GM12878 (cell line): ENCODE results near the gene TBRG4.

Experiments used
- CBFB ChIP-seq: IDR thresholded peaks from 2 replicates; pipeline ENCODE4 v1.6.1; 2016; ENCODE audit warnings: antibody characterized with exemption, low read depth
- CTCF ChIP-seq, 3 experiments: IDR thresholded peaks in 2 of 3; conservative IDR thresholded peaks in 1 of 3; 2 replicates each; pipeline ENCODE4 v1.5.1; 2011; ENCODE audit warnings: low read depth in 3 of 3, low read length in 3 of 3, mild to moderate bottlenecking in 3 of 3, control low read depth in 2 of 3, moderate library complexity in 2 of 3, inconsistent platforms in 1 of 3, mixed read lengths in 1 of 3; ENCODE audit not compliant: control insufficient read depth in 2 of 3, insufficient read depth in 1 of 3; ENCODE audit errors: extremely low read depth in 1 of 3
- DPF2 ChIP-seq: fragments of 450-650 bp; IDR thresholded peaks from 2 replicates; pipeline ENCODE4 v1.6.1; 2017; ENCODE audit warnings: mild to moderate bottlenecking
- ELK1 ChIP-seq: IDR thresholded peaks from 2 replicates; pipeline ENCODE4 v1.6.1; 2012; ENCODE audit warnings: low read depth, low read length, improper control_type of control experiment
- ESRRA ChIP-seq: IDR thresholded peaks from 2 replicates; pipeline ENCODE4 v1.6.1; 2012; ENCODE audit warnings: mild to moderate bottlenecking, low read length, improper control_type of control experiment
- EZH2 ChIP-seq: IDR thresholded peaks from 2 replicates; pipeline ENCODE4 v1.6.1; 2012; ENCODE audit warnings: low read depth, mild to moderate bottlenecking, control low read depth, inconsistent platforms, low read length, borderline replicate concordance; ENCODE audit not compliant: control insufficient read depth
- FOXM1 ChIP-seq: IDR thresholded peaks from 2 replicates; pipeline ENCODE4 v1.6.1; 2012; ENCODE audit warnings: low read depth, mild to moderate bottlenecking, inconsistent platforms, low read length, moderate library complexity
- HDAC2 ChIP-seq: fragments of 200-600 bp; sonication (generic); IDR thresholded peaks from 2 replicates; pipeline ENCODE4 v1.6.1; 2017
- SIX5 ChIP-seq: IDR thresholded peaks from 2 replicates; pipeline ENCODE4 v1.6.1; 2011; ENCODE audit warnings: mild to moderate bottlenecking, low read depth, low read length, moderate library complexity; ENCODE audit not compliant: severe bottlenecking
- SREBF2 ChIP-seq: IDR thresholded peaks from 2 replicates; pipeline ENCODE4 v1.6.1; 2012; ENCODE audit warnings: mild to moderate bottlenecking, low read length
- TCF7 ChIP-seq: IDR thresholded peaks from 2 replicates; pipeline ENCODE4 v1.6.1; 2014; ENCODE audit warnings: antibody characterized with exemption, borderline replicate concordance
- WRNIP1 ChIP-seq: IDR thresholded peaks from 2 replicates; pipeline ENCODE4 v1.6.1; 2011; ENCODE audit warnings: low read depth, low read length, improper control_type of control experiment, borderline replicate concordance
- ZNF274 ChIP-seq: IDR thresholded peaks from one replicate; pipeline ENCODE4 v1.8.0; 2011; ENCODE audit not compliant: insufficient read length, insufficient read depth

GRCh38 chr7:45146531-45147379 lies 35.3 kb upstream of the TBRG4 start:
- TF ChIP-seq WRNIP1 (no peak), ESRRA (no peak), EZH2 (no peak), SIX5 (no peak), SREBF2 (no peak), FOXM1 (no peak), DPF2 (no peak), CBFB (no peak), TCF7 (no peak), CTCF (IDR thresholded peaks at IDR 0.05 in 2 of 3, conservative IDR thresholded peaks at IDR 0.05 in 1 of 3; ENCODE audit: control insufficient read depth in 2 of 3, extremely low read depth in 1 of 3, insufficient read depth in 1 of 3, low read depth in 3 of 3, low read length in 3 of 3) (peak in 1 of 3 experiments; percentile 12; a peak in 1 of 6 replicates), ZNF274 (no peak), ELK1 (no peak), HDAC2 (no peak)
